Measurements from ENCODE around the gene CPEB4. TPM values are rescaled to one million over a fixed set of nuclear protein-coding genes. Genes with fewer than 3 reads are reported as not detected.

Gene CPEB4
- total and polyA plus RNA-seq, 2 donors (not counting 3 experiments of a cell fraction or from before 2014, with no cell fraction given): 11.3 to 16.4 TPM

GRCh38 chr5:173880306-173880985 lies 7.7 kb upstream of the CPEB4 start:
- Histone ChIP-seq H3K27me3 (ENCODE audit: control insufficient read depth in 2 of 2, insufficient read depth in 2 of 2, low read length in 2 of 2) (no peaks in the 10 kb centered on the region), H3K27ac (ENCODE audit: insufficient read depth, low read depth, low read length) (no peak overlapping the region), H3K4me1 (ENCODE audit: control insufficient read depth, extremely low read depth, insufficient read depth, low read length) (peaks cover 3% of the 10 kb centered on the region), H3K4me2 (ENCODE audit: insufficient read depth, low read length) (no peak overlapping the region), H3K9me3 (replicated peaks; ENCODE audit: control insufficient read depth, insufficient read depth, low read length) (no peaks in the 10 kb centered on the region), H3K9me1 (replicated peaks; ENCODE audit: control insufficient read depth, extremely low read depth, insufficient read depth, low read length) (no peaks in the 10 kb centered on the region), H3K9ac (replicated peaks; ENCODE audit: extremely low read depth, insufficient read depth, low read length) (no peak overlapping the region), H3K36me3 (ENCODE audit: control insufficient read depth in 2 of 2, extremely low read depth in 1 of 2, insufficient read depth in 2 of 2, low read length in 2 of 2) (no peaks in the 10 kb centered on the region), H3K79me2 (ENCODE audit: control insufficient read depth, insufficient read depth, low read length) (no peaks in the 10 kb centered on the region), H2AFZ (ENCODE audit: low read depth, low read length) (no peak overlapping the region), H4K20me1 (replicated peaks; ENCODE audit: control insufficient read depth, extremely low read depth, insufficient read depth, low read length) (no peaks in the 10 kb centered on the region), H3K4me3 (replicated peaks in 1 of 3; ENCODE audit: insufficient read depth in 1 of 3, low read depth in 1 of 3, low read length in 3 of 3) (no peak overlapping the region)
- dilution Hi-C loops (cut with MboI; ENCODE audit: extremely low pct_ligation_motif_present, low sequenced_read_pairs): no loop called here
- FAIRE-seq: no peak
- DNase-seq (ENCODE audit: low read depth, low spot score): no peak
- intact Hi-C loops (cut with micrococcal nuclease): no loop called here
- CTCF ChIA-PET: no interaction called here
- BruUV-seq (replicated peaks): no TSS peak
- no peak for TF ChIP-seq POLR2A (IDR thresholded peaks at IDR 0.05; ENCODE audit: low read depth, low read length)
- TF ChIP-seq GATA2 (IDR thresholded peaks at IDR 0.05; ENCODE audit: insufficient read depth, insufficient read length, low read depth, low read length): no peak
- no peak for TF ChIP-seq MYC (IDR thresholded peaks at IDR 0.05; ENCODE audit: low read depth, low read length)
- TF ChIP-seq, protein P1, sequence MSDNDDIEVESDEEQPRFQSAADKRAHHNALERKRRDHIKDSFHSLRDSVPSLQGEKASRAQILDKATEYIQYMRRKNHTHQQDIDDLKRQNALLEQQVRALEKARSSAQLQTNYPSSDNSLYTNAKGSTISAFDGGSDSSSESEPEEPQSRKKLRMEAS (IDR thresholded peaks at IDR 0.05; ENCODE audit: insufficient read depth, insufficient read length): no peak
- no peak for TF ChIP-seq CTCF (IDR thresholded peaks at IDR 0.05; ENCODE audit: extremely low read depth in 1 of 2, insufficient read depth in 1 of 2, low read depth in 1 of 2, low read length in 2 of 2)
- no peak for TF ChIP-seq FOS (IDR thresholded peaks at IDR 0.05; ENCODE audit: borderline replicate concordance, insufficient read depth, low read length)
- no peak for TF ChIP-seq EZH2 (IDR thresholded peaks at IDR 0.05; ENCODE audit: borderline replicate concordance, low read depth, low read length, severe bottlenecking)
- no peak for TF ChIP-seq JUN (IDR thresholded peaks at IDR 0.05; ENCODE audit: borderline replicate concordance, insufficient read depth, insufficient read length, low read depth)
- TF ChIP-seq POLR2AphosphoS5 (IDR thresholded peaks at IDR 0.05; ENCODE audit: insufficient read depth, low read depth, low read length): no peak
- POLR2A ChIA-PET: no interaction called here

All from endothelial cell of umbilical vein (primary cell).